ENCODE measurements around the gene CHST11.
A peak's percentile ranks its signal among the peaks of the same experiment; 100 is the strongest.

CHST11 gene

GRCh38 chr12:104649921-104650320, 193.2 kb downstream of the CHST11 start:
- DNase-seq (ENCODE audit: low spot score) = no peak
- TF ChIP-seq CTCF (IDR thresholded peaks at IDR 0.05; ENCODE audit: borderline replicate concordance, control extremely low read depth, extremely low read depth, insufficient read depth, missing control alignments) = no peak
- in situ Hi-C loops (cut with MboI; ENCODE audit: low sequenced_read_pairs, unreplicated experiment) = no loop called here

DNA sequence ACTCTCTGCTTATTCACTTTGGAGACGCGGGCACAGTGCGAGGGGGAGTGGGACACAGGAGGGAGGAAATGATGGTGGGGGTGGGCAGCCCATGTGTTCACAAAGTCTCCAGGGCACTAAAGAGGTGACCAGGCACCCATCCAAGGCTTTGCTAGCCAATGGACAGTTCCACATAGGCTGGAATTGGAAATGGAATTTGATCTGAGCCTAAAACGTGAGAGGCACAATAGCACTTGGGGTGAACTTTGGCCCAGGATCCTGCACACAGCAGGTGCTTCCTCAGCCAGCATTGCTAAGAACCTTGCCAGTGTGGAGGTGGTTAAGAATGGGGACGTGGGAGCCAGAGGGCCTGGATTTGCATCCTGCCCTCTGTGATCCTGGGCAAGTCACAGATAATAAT, 193.8 kb downstream of the CHST11 start:
- TF ChIP-seq CTCF (IDR thresholded peaks at IDR 0.05; ENCODE audit: borderline replicate concordance, control extremely low read depth, extremely low read depth, insufficient read depth, missing control alignments) = no peak
- no peak for DNase-seq (ENCODE audit: low spot score)
- in situ Hi-C loops (cut with MboI; ENCODE audit: low sequenced_read_pairs, unreplicated experiment) = no loop called here

GRCh38 chr12:104651811-104652210, 195.1 kb downstream of the CHST11 start:
- in situ Hi-C loops (cut with MboI; ENCODE audit: low sequenced_read_pairs, unreplicated experiment) = no loop called here
- no peak for DNase-seq (ENCODE audit: low spot score)
- TF ChIP-seq CTCF (IDR thresholded peaks at IDR 0.05; ENCODE audit: borderline replicate concordance, control extremely low read depth, extremely low read depth, insufficient read depth, missing control alignments) = no peak

DNA sequence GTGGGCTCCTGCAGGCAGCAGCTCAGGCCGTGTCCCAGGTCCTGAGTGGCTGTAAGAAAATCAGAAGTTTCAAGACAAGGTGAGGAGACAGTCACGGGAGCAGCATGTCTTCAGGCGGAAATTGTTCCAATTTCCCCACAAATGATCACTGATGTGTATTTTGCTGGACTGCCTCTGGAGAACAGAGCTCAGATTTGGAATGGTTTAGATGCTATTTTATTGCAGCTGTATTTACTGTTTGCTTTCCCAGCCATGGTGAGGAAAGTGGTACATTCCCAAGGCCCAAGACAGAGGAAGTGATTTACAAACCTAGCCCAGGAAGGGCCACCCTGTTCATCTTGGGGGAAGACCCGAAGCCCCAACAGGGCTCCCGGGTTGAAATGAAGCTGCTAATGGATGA, 195.6 kb downstream of the CHST11 start:
- in situ Hi-C loops (cut with MboI; ENCODE audit: low sequenced_read_pairs, unreplicated experiment) = no loop called here
- no peak for TF ChIP-seq CTCF (IDR thresholded peaks at IDR 0.05; ENCODE audit: borderline replicate concordance, control extremely low read depth, extremely low read depth, insufficient read depth, missing control alignments)

DNA sequence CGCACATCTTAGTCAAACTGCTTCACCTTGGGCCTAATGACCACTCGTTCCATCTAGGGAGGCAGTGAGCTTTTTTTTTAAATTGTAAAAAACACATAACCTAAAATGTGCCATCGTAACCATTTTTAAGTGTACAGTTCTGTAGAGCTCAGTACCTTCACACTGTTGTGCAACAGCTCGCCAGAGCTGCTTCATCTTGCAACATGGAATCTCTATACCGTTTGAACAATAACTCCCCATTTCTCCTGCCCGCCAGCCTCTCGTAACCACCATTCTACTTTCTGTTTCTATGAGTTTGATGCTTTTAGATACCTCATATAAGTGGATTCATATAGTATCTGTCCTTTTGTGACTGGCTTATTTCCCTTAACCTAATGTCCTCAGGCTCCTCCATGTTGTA, 196.2 kb downstream of the CHST11 start:
- in situ Hi-C loops (cut with MboI; ENCODE audit: low sequenced_read_pairs, unreplicated experiment) = no loop called here
- DNase-seq (ENCODE audit: low spot score) = no peak
- no peak for TF ChIP-seq CTCF (IDR thresholded peaks at IDR 0.05; ENCODE audit: borderline replicate concordance, control extremely low read depth, extremely low read depth, insufficient read depth, missing control alignments)

More for the DNA sequence above, 195.6 kb downstream of the CHST11 start:
- DNase-seq (ENCODE audit: low spot score) = no peak

DNA sequence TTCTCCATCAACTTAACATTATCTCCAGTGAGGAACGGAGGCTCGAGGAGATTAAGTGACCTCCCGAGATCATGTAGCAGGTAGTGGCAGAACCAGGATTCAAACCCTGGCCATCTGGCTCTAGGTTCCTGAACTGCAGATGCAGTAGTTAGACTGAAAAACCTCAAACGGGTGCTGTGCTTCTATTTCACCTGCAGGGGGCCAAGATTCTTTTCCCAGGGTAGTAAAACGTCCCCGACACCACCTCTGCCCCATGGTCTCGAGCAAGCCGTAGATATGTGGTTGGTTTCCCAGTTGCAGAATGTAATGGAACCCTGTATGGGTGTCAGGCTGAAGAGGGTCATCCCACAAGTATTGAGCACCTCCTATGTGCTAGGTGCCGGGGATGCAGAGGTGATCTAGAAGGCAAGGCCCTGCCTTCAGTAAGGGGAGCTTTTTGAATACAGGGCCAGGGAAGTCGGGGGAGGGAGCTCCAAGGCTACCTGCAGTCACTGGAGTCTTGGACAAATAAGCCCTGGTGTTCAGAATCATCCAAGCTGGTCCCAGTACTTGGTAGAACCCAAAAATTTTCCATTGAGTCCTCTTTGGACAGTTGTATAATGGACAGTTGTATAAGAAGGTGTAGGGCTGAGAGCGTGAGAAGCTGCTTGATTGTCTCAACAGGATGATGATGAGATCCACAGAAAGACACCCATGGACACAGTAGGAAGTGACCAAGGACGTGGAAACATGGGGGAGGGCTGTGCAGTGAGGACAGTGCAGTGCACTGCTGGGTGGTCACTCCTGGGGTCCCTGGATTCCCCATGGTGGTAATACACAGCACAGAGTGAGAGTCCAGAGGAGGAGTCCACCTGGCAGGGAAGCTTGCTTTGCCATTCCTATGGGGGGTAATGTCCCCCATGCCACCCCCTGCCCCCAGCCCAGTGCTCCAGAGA, 197.2 kb downstream of the CHST11 start:
- DNase-seq (ENCODE audit: low spot score) = peak; percentile 41
- TF ChIP-seq CTCF (IDR thresholded peaks at IDR 0.05; ENCODE audit: borderline replicate concordance, control extremely low read depth, extremely low read depth, insufficient read depth, missing control alignments) = no peak
- in situ Hi-C loops (cut with MboI; ENCODE audit: low sequenced_read_pairs, unreplicated experiment) = no loop called here
